GM19099 (cell line): ENCODE data around the gene PPP2R5C.

Experiments used
- POLR2A ChIP-seq: IDR thresholded peaks from 3 replicates; pipeline ENCODE4 v1.6.1; 2011; ENCODE audit warnings: low read depth; ENCODE audit not compliant: insufficient read length; ENCODE audit errors: extremely low read depth

The PPP2R5C gene

DNA sequence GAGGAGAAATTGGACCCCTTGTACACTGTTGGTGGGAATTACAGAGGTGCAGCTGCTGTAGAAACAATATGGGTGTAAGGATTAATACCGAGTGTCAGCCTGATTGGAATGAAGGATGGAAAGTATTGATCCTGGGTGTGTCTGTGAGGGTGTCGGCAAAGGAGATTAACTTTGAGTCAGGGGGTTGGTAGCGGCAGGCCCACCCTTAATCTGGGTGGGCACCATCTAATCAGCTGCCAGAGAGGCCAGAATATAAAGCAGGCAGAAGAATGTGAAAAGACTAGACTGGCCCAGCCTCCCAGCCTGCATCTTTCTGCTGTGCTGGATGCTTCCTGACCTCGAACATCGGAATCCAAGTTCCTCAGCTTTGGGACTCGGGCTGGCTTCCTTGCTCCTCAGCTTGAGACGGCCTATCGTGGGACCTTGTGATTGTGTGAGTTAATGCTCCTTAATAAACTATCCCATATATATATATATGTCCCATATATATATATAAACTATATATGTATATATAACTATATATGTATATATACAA is 38.4 kb upstream of the PPP2R5C start:
- no peak for TF ChIP-seq POLR2A

DNA sequence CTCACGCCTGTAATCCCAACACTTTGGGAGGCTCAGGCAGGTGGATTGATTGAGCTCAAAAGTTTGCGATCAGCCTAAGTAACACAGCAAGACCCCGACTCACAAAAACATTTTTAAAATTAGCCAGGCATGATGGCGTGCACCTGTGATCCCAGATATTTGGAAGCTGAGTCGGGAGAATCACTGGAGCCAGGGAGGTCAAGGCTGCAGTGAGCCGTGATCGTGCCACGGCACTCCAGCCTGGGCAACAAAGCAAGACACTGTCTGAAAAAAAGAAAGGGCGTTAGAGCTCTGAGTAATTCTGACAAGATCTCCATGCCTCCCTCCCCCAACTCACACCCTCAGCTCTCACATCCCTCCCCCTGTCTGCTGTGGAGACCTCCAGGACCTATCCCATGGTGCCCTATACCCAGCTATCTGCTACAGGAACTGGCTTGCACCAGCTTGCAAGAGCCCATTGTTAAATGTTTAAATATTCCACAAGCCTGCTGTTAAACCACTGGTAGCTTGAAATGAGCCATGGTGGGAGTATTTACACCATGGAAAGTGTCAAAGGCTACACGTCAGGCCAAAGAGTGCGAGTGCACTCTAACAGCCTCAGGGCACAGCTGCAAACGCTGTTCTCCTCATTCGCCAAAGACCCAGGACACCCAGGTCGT is 35.1 kb upstream of the PPP2R5C start:
- no peak for TF ChIP-seq POLR2A

DNA sequence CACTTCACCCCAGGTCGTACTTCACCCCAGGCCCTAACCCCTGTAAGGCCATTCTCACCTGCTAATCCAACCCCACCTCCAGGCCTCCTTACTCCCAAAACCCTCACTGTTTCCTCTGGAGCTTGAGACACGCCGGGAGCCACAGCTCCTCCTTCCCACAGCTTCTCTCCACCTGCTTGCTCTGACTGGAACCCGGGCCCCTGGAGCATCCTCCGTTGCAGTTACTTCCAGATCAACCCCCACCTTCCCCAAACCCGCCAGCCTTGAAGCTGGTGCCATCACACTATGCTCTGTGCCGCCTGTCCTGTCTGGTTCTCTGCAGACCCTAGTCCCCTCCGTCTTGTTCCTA is 34.6 kb upstream of the PPP2R5C start:
- TF ChIP-seq POLR2A: no peak

DNA sequence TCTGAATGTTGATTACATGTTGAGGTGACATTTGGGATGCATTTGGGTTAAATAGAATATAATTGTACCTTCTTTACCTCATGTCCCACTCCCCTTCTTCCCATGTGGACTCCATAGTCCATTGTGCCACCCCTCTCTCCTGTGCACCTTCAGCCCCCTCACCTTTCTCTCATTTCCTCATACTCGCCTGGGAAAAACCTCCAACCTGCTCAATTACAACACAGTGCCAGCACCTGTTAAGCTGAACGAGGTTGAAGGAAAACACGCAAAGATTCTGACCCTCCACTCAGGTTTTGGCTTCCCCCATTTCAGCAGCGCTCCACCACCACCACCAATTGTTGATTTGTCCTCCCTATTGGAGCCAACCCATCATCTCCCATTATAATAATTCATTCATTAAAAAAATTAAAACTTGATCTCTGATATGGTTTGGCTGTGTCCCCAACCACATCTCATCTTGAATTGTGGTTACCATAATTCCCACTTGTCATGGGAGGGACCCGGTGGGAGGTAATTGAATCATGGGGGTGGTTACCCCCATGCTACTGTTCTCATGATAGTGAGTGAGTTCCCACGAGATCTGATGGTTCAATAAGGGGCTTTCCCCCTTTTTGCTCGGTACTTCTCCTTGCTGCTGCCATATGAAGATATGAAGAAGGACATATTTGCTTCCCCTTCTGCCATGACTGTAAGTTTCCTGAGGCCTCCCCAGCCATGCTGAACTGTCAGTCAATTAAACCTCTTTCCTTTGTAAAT is 33.7 kb upstream of the PPP2R5C start:
- TF ChIP-seq POLR2A: no peak

DNA sequence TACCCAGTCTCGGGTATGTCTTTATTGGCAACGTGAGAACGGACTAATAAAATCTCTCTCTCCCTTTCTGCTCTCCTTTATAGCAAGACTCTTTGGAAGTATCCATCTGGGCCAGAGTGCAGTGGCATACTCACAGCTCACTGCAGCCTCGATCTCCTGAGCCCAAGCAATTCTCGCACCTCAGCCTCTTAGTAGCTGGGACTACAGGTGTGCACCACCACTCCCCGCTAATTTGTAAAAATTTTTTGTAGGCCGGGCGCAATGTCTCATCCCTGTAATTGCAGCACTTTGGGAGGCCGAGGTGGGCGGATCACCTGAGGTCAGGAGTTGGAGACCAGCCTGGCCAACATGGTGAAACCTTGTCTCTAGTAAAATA is 33.2 kb upstream of the PPP2R5C start:
- TF ChIP-seq POLR2A: no peak

DNA sequence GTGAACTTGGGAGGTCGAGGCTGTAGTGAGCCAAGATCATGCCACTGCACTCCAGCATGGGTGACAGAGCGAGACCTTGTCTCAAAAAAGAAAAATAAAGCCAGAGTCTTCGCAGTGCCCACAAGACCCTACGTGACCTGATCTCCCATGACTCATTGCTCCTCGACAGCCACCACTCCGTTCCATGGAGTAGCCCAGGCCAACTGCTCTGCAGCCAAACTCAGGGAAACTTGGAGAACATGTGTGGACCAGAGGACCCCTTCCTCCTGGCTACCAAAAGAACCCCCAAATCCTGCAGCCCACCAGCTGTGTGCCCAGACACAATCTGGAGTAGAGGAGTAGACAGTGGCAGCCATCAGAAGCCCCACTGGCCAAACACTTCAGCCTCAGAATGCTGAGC is 32.1 kb upstream of the PPP2R5C start:
- TF ChIP-seq POLR2A: no peak

DNA sequence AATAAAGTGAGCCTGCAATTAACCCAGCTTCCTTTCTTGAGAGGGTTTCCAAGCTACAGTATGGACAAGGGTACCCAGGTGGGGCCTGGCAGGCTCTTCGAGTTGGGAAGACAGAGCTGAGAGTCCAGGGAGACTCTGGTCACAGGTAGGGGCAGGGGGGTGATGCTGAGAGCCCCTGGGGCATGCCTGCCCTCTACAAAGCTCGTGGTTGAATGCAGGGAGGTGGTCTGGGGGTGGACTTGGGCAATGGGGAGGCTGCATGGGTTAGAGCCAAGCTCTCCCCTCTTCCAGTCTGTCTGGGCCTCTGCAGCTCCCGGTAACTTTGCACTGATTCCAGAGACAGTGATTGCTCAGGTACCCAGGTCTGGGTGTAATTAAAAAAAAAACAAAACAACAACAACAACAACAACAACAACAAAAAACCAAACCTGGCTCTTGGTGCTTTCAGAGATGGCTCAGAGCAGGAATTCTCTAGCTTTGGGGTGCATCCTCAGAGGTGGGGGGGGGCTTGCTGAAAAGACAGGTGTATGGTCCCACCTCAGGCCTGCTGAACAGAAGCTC is 30.8 kb upstream of the PPP2R5C start:
- TF ChIP-seq POLR2A: no peak

DNA sequence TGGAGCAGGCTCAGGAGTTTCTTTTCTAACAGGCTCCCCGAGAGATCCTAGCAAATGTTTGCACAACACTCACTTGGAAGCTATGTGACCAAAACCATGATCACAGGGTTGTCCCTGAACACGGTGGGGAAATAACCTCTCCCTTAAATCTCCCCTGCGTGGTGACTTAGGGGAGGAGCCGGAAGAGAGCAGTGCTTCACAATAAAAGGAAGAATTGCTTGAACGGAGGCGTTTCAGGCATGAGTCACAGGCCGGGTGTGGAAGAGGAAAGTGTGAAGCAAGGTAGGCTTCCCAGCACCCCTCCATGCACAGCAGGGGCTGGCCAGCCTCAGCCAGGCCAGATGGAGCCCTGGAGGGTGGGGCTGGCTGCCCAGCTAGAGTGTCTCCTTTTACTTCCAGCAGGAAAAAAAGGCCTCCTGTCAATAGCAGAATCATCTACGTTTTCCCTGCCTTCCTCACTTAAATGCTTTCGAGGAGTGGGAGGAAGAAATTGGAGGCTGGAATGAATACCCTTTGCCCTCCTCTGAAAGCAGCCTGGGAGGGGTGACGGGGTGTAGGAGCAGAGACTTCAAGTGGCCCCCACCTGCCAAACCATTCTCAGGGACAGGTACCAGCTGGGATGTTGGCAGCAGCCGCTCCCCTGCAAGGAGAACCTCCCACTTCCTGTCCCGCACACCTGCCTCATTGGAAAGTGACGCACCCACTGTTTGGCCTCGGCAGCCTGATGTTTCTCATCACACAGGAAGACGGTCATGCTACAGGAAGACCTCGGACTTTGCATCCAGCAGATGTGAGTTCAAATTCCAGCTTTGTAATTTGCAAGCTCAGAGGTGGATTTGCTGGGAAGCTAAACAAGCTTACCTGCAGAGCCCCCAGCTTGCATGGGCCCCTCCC is 30.1 kb upstream of the PPP2R5C start:
- no peak for TF ChIP-seq POLR2A

DNA sequence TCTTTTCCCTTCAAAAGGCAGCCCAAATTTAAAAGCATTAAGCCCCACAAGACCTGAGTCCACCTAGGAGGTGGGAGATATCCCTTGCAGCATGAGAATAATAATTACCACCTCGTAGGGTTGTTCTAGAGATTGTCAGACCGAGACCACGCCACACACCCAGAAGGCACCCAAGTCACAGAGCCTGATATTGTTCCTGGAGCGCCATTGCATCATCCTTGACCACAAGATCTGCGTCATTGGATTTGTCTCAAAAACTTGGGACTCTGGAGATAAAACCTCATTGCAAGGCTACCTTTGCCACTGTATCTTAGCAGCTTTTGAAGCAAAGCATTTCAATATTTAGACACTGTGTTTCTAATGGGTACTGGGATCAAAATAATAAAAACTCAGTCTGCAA is 29.4 kb upstream of the PPP2R5C start:
- no peak for TF ChIP-seq POLR2A

DNA sequence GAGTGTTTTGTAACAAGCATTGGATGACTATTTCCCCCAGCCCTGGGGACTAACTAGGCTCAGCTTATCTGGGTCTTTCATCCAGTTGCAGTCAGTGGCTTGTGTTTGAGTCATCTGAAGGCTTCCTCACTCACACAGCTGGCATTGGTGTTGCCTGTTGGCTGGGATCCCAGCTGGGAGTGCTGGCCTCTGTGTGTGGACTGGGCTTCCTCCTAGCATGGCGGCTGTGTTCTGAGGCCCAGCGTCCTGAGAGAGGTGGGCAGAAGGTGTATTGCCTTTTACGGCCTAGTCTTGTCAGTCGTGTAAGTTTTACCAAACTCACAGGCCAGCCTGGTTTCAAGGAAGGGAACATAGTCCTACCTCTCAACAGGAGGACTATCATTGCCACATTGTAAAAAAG is 28.3 kb upstream of the PPP2R5C start:
- TF ChIP-seq POLR2A: no peak

DNA sequence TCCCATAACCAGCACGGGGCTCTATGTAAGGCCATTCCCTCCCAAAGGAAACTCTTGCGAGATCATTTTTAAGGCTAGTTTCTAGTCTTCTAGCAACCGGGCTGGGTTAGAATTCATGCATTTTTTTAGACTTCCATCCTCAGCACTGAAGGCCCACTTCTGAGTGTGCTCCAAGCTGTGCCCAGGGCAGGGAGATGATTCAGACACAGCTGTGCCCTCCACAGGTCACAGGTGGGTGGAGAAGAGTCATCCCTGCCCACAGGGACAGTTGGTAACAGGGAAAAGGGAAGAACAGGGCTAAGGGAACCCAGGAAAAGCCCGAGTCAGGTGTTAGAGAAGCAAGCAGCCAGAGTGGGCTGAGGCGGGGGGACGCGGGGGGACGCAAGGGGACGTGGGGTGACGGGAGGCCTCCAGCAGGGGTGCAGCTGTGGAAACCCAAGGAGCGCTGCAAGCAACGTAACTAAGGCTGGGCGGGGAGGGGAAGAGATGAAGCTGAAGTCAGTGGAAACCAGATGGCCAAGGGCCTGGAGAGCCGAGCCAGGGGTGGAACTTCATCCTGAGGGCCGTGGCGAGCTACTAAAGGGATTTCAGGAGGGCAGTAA is 27.2 kb upstream of the PPP2R5C start:
- no peak for TF ChIP-seq POLR2A

DNA sequence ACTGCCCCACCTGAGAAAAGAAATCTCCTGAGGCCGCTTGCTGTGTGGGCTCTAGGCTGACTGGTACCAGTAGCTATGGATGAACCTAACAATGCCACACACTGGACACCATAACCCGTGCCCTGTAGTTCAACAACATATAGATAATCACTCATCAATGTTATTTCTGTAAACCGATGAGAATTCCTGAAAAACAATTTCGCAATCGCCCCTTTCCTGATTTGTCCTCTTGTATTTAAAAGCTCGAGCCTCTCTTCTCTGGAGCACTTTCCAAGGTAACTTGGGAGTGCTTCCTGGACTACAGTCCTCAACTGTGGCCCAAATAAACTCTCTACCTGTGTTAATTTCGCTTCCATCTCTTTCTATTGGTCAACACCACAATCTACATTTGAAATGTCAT is 26.1 kb upstream of the PPP2R5C start:
- TF ChIP-seq POLR2A: no peak

DNA sequence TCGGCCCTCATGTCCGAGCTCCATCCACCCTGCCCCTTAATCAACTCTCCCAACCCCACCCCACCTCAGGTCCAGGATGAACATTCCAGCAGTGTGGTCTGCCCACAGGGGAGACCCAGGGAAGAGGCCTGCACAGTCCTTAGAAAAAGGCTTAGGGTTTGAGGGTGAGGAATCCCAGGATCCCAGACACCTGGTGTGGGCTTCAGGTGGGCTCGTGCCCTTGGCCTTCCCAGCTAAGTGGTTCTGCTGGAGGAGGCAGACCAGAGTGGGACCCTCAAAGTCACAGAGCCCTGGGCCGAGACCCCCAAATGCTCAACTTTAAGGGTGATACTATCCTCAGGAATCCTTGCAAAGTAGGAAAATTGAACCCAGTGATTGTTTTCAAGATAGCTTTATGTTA is 25.4 kb upstream of the PPP2R5C start:
- no peak for TF ChIP-seq POLR2A

DNA sequence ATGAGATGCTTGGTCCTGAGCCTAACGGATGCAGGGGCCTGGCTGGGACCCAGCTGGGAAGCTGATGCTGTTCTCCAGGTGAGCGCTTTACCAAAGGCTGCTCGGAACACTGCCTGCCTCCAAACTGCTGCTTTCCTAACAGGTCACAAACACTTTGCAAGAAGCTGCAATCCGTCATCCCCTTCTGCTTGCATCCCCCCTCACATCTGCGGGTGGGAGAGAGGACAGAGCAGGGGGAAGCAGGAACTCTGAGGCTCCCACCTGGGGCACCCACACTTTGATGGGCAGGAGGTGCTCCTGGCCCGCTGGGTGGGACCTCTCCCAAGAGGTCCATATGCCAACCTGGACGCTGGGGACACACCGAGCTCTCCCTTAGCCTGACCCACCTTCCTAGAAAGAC is 24.9 kb upstream of the PPP2R5C start:
- no peak for TF ChIP-seq POLR2A
